HepG2 (cell line): ENCODE data around the gene CYP4F8. TPM values are rescaled to one million over a fixed set of nuclear protein-coding genes. Genes with fewer than 3 reads are reported as not detected.

Source experiments
- CBX5 ChIP-seq: sonication (generic); formaldehyde crosslinking; IDR thresholded peaks from 2 replicates; pipeline ENCODE4 v1.4.0; 2020; ENCODE audit warnings: missing genetic modification reagents, borderline replicate concordance
- GMEB1 ChIP-seq: sonication (generic); formaldehyde crosslinking; IDR thresholded peaks from 2 replicates; pipeline ENCODE4 v1.5.1; 2020; ENCODE audit warnings: missing genetic modification reagents, mild to moderate bottlenecking, borderline replicate concordance
- HNF4G ChIP-seq, 2 experiments: sonication (generic) in 1 of 2; formaldehyde crosslinking in 1 of 2; IDR thresholded peaks; 2 replicates each; pipeline versions ENCODE4 v1.4.0 to v1.6.1; 2011 to 2020; ENCODE audit warnings: borderline replicate concordance in 2 of 2, low read depth in 2 of 2, mild to moderate bottlenecking in 2 of 2, low read length in 1 of 2, missing genetic modification reagents in 1 of 2, moderate library complexity in 1 of 2
- MEIS2 ChIP-seq: sonication (generic); formaldehyde crosslinking; IDR thresholded peaks from 2 replicates; pipeline ENCODE4 v1.9.0; 2021; ENCODE audit warnings: mild to moderate bottlenecking, missing genetic modification reagents
- NCOR1 ChIP-seq: fragments of 200-600 bp; sonication (generic); IDR thresholded peaks from 2 replicates; pipeline ENCODE4 v1.7.0; 2017; ENCODE audit warnings: antibody characterized with exemption, low read length, borderline replicate concordance
- RCOR2 ChIP-seq: IDR thresholded peaks from 2 replicates; pipeline ENCODE4 v1.6.1; 2016; ENCODE audit warnings: missing biosample characterization, missing genetic modification reagents
- REST ChIP-seq, 2 experiments: IDR thresholded peaks; 2 replicates each; pipeline ENCODE4 v1.6.1; 2011 to 2012; ENCODE audit warnings: low read length in 2 of 2, borderline replicate concordance in 1 of 2, low read depth in 1 of 2, mild to moderate bottlenecking in 1 of 2, moderate library complexity in 1 of 2
- REXO4 ChIP-seq: sonication (generic); formaldehyde crosslinking; IDR thresholded peaks from 2 replicates; pipeline ENCODE4 v1.8.0; 2022; ENCODE audit warnings: missing genetic modification reagents, mild to moderate bottlenecking, borderline replicate concordance
- RFX3 ChIP-seq: IDR thresholded peaks from 2 replicates; pipeline ENCODE4 v1.6.1; 2016; ENCODE audit warnings: missing biosample characterization, missing genetic modification reagents
- TFDP1 ChIP-seq: IDR thresholded peaks from 2 replicates; pipeline ENCODE4 v1.6.1; 2016; ENCODE audit warnings: missing compliant biosample characterization, missing genetic modification reagents, borderline replicate concordance
- ZKSCAN8 ChIP-seq: IDR thresholded peaks from 2 replicates; pipeline ENCODE4 v1.6.1; 2016; ENCODE audit warnings: borderline replicate concordance, missing genetic modification reagents, missing compliant biosample characterization
- ZNF260 ChIP-seq: sonication (generic); formaldehyde crosslinking; IDR thresholded peaks from 2 replicates; pipeline ENCODE4 v1.4.0; 2020; ENCODE audit warnings: missing genetic modification reagents, low read depth, mild to moderate bottlenecking, borderline replicate concordance
- ZNF296 ChIP-seq: sonication (generic); formaldehyde crosslinking; conservative IDR thresholded peaks from 2 replicates; pipeline ENCODE4 v1.5.0; 2020; ENCODE audit warnings: mild to moderate bottlenecking, missing genetic modification reagents
- ZNF331 ChIP-seq: sonication (generic); formaldehyde crosslinking; IDR thresholded peaks from 2 replicates; pipeline ENCODE4 v1.4.0; 2020; ENCODE audit warnings: missing genetic modification reagents
- ZNF441 ChIP-seq: sonication (generic); formaldehyde crosslinking; IDR thresholded peaks from 2 replicates; pipeline ENCODE4 v1.7.0; 2021; ENCODE audit warnings: missing genetic modification reagents, borderline replicate concordance
- ZNF512B ChIP-seq: sonication (generic); formaldehyde crosslinking; IDR thresholded peaks from 2 replicates; pipeline ENCODE4 v1.5.1; 2020; ENCODE audit warnings: missing genetic modification reagents, mild to moderate bottlenecking, borderline replicate concordance
- ZNF878 ChIP-seq: sonication (generic); formaldehyde crosslinking; IDR thresholded peaks from 2 replicates; pipeline ENCODE4 v1.8.1; 2023; ENCODE audit warnings: mild to moderate bottlenecking, missing genetic modification reagents, moderate library complexity
- polyA plus RNA-seq, 8 experiments: library from polyadenylated mRNA; depleted of rRNA in 3 of 8; stranded (reverse) in 7 of 8; unstranded in 1 of 8; fragments of >200 nt; fragmentation: Illumina TruSeq in 4 of 8; extraction: Trizol in 4 of 8; gene quantifications; 2 replicates each; pipeline versions ENCODE4 v1.2.1 to v1.2.3, GENCODE V29; 2011 to 2016; ENCODE audit warnings: low read depth in 4 of 8, missing spikeins in 1 of 8, mixed read lengths in 1 of 8; ENCODE audit not compliant: insufficient read depth in 1 of 8
- total RNA-seq, 5 experiments: library from RNA; depleted of rRNA; stranded (reverse); fragments of >200 nt; fragmentation: Illumina TruSeq; extraction: Trizol; gene quantifications; 2 replicates each; pipeline ENCODE4 v1.2.3, GENCODE V29; 2016; ENCODE audit warnings: low read depth in 1 of 5

CYP4F8 gene
- total and polyA plus RNA-seq, 2 of the 13 experiments (the other 11 are each of a cell fraction or from before 2014, with no cell fraction given), result not detected

GRCh38 chr19:15584541-15585115, 30.4 kb upstream of the CYP4F8 start (continued):
- TF ChIP-seq REST (IDR thresholded peaks at IDR 0.05; ENCODE audit: borderline replicate concordance in 1 of 2, low read depth in 1 of 2, low read length in 2 of 2) (no peak), NCOR1 (no peak), RCOR2 (CRISPR knock-in tag) (no peak), ZNF331 (CRISPR knock-in tag) (no peak), CBX5 (CRISPR knock-in tag) (peak; percentile 73; the same call in 1 of the 2 replicates), MEIS2 (no peak), ZNF260 (CRISPR knock-in tag) (no peak), ZKSCAN8 (CRISPR knock-in tag) (no peak), ZNF878 (CRISPR knock-in tag) (no peak), ZNF296 (CRISPR knock-in tag) (no peak), HNF4G (IDR thresholded peaks at IDR 0.05; ENCODE audit: borderline replicate concordance, low read depth, low read length) (no peak), HNF4G (CRISPR knock-in tag; IDR thresholded peaks at IDR 0.05; ENCODE audit: borderline replicate concordance, low read depth) (no peak), RFX3 (no peak), GMEB1 (CRISPR knock-in tag) (0 out of 2 replicates have a peak, but pooled peaks have one; percentile 24), ZNF512B (CRISPR knock-in tag) (0 out of 2 replicates have a peak, but pooled peaks have one; percentile 23), ZNF441 (CRISPR knock-in tag) (peak; percentile 42; the same call in 1 of the 2 replicates), TFDP1 (no peak), REXO4 (CRISPR knock-in tag) (no peak)
